GM18508 (cell line): ENCODE measurements around the gene HPCAL1.

Experiments
- ATAC-seq: cut with Tn5 transposase; IDR thresholded peaks from one replicate; pipeline ENCODE4 v1.9.1; 2021; ENCODE audit warnings: moderate number of reproducible peaks; ENCODE audit not compliant: insufficient read depth, unreplicated experiment

HPCAL1 gene

DNA sequence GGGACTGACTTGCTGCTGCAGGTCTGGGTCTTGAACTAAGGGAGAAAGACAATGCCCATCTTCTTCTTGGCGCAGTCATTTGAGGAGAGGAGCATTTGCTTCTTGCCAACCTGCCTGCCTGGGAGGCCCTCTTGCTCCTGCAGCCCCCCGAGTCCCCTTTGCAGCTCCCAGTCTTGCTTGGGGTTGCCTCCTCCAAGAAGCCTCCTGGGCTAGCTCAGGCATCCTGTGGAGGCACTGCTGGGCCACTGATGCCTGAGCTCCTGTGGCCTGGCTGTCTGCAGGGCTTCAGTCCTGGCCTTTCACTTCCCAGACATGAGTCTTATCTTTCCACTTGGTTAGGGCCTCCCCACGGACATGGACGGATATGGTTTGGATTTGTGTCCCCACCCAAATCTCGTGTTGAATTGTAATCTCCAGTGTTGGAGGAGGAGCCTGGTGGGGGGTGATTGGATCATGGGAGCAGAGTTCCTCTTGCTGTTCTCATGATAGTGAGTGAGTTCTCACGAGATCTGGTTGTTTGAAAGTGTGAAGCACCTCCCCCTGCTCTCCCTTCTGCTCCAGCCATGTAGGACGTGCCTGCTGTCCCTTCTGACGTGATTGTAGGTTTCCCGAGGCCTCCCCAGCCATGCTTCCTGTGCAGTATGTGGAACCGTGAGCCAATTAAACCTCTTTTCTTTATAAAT, 17.3 kb downstream of the HPCAL1 start:
- ATAC-seq = no peak

- no peak for ATAC-seq
Measured at GRCh38 chr2:10320575-10320931, 17.8 kb downstream of the HPCAL1 start.

GRCh38 chr2:10320933-10321332, 18.2 kb downstream of the HPCAL1 start:
- ATAC-seq = no peak

- ATAC-seq = no peak
Measured at GRCh38 chr2:10321622-10322021, 18.9 kb downstream of the HPCAL1 start.

GRCh38 chr2:10322481-10322880, 19.8 kb downstream of the HPCAL1 start:
- ATAC-seq = no peak

DNA sequence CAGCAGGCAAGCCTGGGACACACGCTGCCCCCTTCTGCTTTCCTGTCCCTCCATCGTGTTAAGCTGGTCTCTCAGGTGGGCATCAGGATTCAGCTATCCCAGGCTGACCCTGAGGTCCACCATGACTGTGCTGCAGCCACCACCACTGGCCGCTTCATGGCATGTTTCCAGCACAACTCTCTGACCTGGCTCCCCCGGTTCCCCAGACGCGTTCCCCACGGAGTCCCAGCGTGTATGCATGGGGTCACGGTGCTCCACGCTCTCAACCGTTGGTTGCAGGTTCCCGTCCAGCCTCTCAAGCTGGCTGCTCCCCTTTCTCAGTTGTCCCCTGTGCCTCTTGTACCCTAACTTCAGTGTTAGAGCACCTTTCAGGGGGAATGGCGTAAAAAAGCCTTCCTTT, 20.3 kb downstream of the HPCAL1 start:
- no peak for ATAC-seq

DNA sequence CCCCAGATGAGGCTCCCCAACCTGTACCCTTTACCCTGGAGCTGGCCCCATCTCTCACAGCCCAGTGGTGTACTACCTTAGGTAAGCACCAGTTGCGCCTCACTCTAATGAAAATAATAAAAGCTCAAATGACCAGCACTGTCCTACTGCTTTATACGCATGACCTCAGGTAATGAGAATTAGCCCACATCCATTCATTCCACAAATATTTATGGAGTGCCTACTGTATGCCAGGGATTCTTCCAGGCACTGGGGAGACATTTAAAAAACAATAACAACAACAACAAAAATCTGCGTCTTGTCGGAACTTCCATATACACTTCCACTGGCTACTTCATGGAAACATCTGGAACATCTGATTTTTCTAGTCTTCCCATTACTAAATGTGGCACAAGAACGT, 20.8 kb downstream of the HPCAL1 start:
- no peak for ATAC-seq

GRCh38 chr2:10324095-10324832, 21.6 kb downstream of the HPCAL1 start:
- ATAC-seq = no peak

DNA sequence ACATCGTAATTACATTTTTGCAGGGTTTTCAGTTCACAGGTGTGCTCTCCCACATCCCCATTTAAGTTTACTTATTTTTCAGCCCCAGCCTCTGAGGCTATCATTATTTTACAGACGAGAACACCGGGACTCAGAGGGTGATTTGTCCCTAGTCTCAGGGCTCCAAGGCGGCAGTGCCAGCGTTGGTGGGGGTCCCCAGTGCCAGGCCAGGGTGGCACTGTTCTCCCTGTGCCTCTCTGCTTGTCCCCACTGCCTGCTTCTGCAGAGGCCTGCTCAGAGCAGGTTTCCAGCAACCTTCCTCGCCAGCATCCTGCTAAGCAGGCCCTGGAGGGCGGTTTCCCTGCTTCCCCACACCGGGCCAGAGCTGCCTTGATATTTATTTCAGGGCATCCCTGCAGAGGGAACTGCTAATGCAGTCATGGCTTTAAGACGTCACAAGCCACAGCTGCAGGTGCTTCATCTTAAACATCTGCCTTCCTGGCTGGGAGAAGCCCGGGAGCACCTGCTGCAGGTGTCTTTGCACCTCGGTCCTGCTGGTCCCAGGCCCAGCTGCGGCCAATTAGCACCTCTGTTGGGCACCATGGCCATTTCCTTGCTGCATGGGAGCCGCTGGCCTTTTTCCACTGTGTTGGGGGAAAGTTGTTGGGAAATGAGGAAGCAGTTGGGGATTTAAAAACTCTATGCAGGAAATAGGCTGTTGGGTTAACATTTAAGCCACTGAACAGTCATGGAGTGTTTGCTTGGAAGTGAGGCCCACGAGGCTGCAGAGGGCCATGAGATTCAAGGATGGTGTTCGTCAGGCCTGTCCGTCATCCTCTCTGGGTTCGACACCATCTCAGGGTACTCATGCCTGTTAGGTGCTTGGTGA, 22.8 kb downstream of the HPCAL1 start:
- no peak for ATAC-seq

DNA sequence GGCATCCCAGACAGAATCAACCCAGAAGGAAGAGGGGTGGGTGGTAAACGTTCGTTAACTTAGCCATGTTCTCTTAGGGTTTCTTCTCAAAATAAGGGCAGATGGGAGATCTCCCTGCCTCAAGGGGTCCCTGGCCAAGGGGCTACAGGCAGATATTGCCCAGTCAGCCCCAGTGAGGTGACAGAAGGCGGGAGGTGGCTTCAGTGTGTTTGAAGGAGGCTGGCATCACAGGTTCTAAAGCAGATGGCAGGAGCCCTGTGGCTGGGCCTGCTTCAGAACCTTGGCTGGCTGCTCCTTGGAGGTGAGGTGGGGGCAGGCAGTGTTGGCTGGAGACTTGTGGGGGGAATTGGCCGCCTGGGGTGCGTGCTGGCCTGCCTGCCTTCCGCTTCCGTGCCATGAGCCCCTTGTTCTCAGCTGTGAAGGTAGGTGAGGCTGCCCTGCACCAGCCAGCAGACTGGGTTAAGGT, 23.5 kb downstream of the HPCAL1 start:
- no peak for ATAC-seq

DNA sequence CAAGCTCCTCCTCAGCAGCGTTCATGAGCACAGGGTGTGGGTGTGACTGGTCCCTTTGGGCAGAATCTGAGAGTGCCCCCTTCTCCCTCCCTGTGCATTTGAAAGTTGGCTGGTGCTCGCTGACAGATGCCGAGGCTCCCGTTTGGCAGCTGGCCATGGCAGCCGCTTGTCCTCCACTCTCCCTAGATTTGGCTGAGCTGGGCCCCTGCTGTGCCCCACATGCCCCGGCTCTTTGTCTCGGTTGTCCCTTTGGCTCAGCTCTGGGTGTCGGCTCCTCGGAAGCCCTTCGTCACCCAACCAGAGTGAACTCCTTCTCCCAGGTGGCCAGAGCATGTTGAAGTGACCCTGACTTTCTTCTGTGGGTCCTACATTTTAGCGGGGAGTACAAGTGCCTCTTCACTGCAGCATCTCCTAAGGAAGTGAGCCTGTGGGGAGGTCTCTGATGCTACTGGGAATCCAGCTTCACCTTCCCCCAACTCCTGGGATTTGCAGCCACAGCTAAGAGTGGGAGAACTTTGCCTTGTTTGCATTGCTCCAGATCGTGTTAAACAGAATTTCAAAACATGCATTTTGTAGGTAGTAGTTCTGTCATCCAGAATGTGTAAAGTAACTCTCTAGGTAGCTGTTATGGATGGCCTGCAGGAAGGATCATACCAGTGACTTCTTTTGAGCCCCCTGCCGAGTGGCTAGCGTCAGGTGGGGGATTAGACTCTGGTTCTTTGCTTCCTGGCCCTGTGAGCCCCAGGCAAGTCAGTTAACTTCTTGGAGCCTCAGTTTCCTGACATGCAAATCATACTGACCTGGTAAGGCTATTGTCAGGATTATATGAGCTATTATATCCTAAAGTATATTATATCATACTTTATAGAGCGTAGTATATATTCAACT, 24.2 kb downstream of the HPCAL1 start:
- ATAC-seq = no peak

GRCh38 chr2:10327896-10328669, 25.4 kb downstream of the HPCAL1 start:
- no peak for ATAC-seq

DNA sequence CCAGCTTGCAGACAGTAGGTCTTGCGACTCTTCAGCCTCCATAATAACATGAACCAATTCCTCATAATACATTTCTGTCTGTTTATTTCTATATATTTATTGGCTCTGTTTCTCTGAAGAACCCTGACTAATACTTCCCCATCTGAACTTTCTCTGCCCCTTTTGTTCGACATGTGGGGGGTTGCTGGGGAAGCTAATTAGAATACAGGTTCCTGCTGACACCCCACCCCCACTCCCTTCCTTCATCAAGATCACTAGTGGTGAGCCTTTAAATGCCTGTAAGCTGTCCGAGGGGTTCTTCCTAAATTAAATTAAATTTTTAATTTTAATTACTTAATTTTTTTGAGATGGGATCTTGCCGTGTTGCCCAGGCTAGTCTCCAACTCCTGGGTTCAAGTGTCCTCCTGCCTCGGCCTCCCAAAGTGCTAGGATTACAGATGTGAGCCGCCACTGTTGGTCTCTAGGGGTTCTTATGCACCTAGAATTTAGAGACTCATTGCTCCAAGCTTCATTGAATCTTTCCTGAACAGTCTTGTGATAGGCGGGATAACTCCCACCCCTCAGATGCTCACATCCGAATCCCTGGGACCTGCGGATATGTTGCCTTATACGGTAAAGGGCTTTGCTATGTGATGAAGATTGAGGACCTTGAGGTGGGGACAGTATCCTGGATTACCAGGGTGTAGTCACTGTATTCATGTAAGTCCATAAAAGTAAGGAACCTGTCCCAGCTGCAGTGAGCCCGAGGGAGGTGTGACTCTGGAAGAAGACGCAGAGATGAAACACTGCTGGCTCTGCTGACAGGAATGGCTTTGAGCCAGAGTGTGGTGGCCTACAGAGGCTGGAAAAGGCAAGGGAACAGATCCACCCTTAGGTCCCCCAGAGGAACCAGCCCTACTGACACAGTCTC, 26.2 kb downstream of the HPCAL1 start:
- no peak for ATAC-seq

GRCh38 chr2:10329580-10329879, 26.8 kb downstream of the HPCAL1 start:
- no peak for ATAC-seq

- no peak for ATAC-seq
Measured at GRCh38 chr2:10329880-10330699, 27.4 kb downstream of the HPCAL1 start.

GRCh38 chr2:10330700-10331026, 28.0 kb downstream of the HPCAL1 start:
- ATAC-seq = no peak

- no peak for ATAC-seq
Measured at GRCh38 chr2:10331027-10331701, 28.5 kb downstream of the HPCAL1 start.
